NAMALWA (cell line): ENCODE results near the gene TM6SF1.
"Not testable (repeated sequence)": the region's sequence is repeated elsewhere in the genome, so short reads cannot be mapped to it uniquely, and the experiment has no call there.

Experiments used
- DNase-seq: peaks from one replicate; pipeline ENCODE4 v3.0.0-alpha.2; 2015; ENCODE audit warnings: low spot score

TM6SF1 gene

DNA sequence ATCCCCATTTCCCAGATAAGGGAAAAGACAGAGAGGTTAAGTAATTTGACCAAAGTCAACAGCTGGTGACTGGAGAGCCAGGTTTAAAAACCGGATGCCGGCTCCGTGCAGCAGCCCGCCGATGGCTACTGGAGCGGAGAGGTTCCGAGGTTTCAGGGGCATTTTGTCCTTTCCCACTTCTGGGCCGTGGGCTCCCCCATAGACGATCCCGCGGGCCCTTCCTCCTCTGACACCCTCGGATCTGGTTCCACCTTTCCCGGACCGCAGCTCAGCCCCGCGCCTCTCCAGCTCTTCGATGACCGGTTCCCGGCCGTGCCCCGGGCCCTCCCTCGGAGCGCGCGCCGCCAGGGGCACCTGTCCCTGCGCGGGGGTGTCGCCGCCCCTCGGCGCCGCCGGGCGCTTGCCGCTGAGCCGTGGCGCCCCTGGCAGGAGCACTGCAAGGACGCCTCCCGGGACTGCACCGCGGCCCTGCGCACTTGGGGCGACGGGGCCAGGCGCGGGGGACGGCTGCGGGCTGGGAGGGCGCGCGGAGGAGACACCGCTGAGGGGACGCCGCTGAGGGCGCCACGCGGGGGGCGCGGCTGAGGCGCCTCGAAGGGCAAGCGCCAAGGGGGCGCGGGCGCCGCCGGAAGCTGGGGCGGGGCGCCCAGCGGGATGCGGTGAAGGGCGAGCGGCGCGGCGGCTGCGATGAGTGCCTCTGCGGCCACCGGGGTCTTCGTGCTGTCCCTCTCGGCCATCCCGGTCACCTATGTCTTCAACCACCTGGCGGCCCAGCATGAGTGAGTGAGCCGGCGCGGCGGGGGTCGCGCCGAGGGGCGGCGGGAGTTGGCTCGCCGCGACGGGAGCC lies at the start of gene TM6SF1:
TSS of gene TM6SF1 (plus strand) at position 652 of the 847 bp plus-strand sequence. CDS start at position 688, 36 bp downstream.
- no peak for DNase-seq

GRCh38 chr15:83057696-83058376 lies 49.6 kb upstream of the TM6SF1 start:
- DNase-seq = no peak

DNA sequence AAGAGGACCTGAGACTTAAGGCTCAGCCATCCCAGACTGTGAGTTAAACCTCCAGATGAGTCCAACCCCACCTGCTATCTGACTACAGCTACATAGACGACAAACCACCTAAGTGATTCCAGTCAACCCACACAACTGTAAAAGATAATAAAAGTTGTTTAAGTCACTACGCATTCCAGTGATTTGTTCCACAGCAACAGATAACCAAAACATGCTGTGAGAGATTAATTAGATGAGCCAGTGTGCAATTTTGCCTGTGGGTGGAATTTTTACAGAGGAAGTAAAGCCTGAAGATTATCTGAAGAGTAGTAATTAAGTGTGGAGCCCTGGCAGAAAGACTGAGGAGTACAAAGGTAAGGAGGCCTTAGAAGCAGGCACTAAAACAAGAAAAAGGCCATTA lies 45.8 kb upstream of the TM6SF1 start:
- DNase-seq = no peak

DNA sequence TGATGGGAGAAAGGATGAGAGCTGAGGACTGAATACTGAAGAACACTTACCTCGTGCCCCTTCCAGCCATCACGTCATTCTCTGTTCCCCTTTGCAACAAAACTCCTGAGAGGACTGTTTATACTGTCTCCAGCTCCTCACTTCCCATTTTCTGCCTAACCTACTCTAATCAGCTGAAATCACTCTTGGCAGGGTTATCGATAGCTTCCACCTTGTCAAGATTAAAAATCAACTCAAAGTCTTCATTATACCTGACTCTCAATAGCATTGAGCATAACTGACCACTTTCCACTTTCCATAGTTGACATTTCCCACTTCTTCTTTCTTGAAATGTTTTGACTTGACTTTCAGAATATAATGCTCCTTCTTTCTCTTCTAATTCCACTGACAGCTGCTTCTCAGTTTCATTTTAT lies 44.7 kb upstream of the TM6SF1 start:
- no peak for DNase-seq

DNA sequence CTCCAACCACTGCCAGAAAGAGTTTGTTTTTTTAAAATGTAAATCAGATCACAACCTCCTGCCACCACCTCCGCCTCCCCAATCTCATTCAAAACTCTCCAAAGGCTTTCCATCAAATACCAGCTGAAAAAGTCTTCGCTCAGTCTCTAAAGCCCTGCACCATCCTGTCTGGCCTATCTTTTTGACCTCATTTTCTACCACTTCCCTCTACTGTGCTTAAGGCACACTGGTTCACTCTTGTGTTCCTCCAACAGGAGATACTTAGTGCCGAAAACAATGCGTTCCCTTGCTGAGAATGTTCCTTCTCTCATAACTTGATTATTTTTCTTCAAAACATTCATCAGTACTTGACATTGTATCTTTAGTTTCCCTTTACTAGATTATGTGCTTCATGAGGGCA lies 43.9 kb upstream of the TM6SF1 start:
- no peak for DNase-seq

DNA sequence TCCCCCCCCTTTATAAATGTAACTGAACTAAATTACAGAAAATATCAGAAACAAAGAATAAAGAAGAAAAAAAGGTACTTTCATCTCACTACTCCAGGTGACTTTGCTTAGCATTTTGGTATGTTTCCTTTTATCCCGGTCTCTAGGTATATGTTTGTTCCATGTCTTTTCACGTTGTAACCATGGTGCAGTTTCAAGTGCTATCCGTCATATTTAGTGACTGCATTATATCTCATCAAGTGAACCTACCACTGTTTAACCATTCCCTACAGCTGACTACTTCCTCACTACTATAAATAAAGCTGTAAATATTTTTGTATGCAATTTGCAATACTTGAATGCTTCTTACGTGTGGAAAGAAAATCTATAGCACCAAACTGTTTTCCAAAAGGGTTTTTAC lies 42.6 kb upstream of the TM6SF1 start:
- DNase-seq = peak; percentile 15

DNA sequence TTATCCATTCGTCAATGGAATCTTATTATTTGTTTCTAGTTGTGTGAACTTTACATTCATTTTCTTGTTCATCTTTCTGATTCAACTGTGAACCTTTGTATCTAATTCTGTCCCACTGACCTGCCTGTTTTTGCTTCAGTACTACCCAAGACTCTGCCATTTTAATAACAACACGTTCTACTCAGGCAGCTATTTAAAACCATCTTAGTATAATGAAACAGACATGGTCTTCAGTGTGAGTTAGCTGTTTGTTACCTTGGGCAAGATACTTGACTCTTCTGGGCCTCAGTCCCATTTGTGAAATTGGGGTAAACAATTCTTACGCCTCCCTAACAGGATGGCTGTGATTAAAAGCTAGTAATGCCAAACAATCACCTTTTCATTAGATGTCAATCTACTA lies 42.0 kb upstream of the TM6SF1 start:
- peak; percentile 31 for DNase-seq

DNA sequence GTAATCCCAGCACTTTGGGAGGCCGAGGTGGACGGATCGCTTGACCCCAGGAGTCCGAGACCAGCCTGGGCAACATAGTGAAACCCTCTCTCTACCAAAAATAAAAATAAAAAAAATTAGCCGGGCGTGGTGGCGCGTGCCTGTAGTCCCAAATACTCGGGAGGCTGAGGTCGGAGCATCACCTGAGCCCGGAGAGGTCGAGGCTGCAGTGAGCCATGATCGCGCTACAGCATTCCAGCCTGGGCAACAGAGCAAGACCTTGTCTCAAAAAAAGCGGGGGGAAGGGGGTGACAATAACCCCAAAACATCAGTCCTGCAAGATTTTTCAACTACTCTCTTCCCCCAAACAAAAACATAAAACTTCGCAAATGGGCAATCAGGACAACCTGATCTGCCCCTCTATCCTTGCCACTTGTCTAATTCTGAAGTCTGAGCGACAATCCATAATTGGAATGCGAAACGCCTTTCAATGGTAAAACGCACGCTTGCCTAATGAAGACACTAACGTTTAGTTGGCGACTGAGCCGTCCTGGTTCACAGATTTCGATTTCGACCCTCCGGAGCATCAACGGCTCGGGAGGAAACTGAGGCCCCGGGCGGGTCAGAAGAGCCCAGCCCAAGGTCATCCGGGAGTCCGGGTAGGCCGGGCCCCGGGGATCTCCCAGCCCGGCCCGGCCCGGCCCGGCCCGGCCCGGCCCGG lies 41.3 kb upstream of the TM6SF1 start:
- DNase-seq = peak; percentile 38

- peak; percentile 93 for DNase-seq
Measured at GRCh38 chr15:83066734-83067637, 40.5 kb upstream of the TM6SF1 start, which contains the start of gene BTBD1. Gene BTBD1 (minus strand): TSS chr15:83067252. CDS start chr15:83067151, 101 bp downstream.

DNA sequence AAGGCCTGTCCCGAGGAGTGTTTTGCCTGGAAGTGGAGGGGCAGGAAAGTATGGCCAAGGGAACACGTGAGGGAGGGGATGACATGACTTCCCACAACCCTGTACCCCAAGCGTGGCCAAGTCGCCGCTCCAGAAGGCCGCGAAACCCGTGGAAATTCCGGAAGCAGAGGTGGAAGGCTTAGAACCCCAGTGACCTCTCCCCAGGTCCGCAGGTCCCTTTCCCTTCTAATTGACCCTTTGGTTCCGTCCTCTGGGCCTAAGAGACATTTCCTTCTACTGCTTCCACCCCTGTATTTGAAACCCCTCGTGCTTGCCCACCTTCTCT lies 39.8 kb upstream of the TM6SF1 start:
- no peak for DNase-seq

- DNase-seq = peak; percentile 16
Measured at GRCh38 chr15:83068054-83068453, 39.4 kb upstream of the TM6SF1 start.

DNA sequence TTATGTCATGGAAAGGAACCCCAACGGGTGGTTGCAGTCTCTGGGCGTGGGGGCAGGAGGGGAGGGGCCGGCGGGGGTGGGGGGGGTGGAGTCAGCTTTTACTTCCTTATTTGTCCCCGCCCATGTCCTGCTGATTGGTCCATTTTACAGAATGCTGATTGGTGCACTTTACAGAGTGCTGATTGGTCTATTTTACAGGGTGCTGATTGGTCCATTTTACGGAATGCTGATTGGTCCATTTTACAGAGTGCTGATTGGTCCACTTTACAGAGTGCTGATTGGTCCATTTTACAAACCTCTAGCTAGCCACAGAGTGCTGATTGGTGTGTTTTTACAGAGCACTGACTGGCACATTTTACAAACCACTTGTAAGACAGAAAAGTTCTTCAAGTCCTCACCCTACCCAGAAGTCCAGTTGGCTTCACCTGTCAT lies 38.2 kb upstream of the TM6SF1 start:
- DNase-seq = peak; percentile 96

DNA sequence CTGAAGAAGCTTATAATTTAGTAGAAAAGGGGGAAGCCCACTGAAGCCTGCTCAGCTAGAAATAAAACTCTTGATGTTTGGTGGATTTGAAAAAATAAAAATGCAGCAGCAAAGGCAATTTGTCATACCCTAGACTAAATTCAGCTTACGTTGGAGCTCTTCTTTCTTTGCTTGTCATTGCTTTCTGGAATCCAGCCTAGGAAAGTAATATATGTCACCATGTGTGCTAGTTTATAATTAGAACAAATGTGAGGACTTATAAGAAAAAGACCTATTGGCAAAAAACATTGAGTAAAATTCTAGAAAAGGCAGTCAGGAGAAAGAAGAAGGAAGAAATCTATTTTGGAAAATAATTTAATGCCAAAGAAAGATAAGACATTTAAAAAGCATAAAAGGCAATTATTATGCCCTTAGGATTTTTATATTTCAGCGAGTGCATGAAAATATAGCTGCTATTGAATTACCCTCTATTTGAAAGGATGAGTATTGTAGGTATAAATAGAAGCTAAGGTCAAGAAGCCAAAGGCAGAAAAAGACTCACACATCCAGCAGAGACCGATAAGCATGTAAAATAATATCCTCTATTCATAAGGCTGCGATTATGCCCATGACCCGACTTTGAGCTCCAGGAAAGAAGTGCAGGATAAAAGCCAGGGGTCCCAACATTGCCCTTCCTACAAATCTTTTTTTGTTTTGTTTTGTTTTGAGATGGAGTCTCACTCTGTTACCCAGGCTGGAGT lies 29.8 kb upstream of the TM6SF1 start:
- no peak for DNase-seq

DNA sequence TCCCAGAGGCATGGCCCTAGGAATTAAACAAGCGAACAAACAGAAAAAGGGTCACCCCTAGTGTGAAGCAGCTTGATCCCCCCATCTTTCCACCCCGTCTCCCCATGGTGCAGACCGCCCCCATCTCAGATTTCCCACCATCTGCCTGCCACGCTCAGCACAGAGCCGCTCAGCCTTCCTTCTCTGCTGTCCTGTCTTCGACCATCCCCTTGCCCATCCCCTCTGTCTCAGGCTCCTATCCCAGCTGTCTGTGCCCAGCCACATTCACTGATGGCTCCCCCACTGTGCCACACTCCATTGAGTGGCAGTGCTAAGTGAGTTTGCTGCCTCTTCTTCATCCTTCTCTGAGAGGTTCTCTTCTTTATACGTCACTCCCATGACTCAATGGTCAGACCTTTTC lies 28.7 kb upstream of the TM6SF1 start:
- DNase-seq = no peak

DNA sequence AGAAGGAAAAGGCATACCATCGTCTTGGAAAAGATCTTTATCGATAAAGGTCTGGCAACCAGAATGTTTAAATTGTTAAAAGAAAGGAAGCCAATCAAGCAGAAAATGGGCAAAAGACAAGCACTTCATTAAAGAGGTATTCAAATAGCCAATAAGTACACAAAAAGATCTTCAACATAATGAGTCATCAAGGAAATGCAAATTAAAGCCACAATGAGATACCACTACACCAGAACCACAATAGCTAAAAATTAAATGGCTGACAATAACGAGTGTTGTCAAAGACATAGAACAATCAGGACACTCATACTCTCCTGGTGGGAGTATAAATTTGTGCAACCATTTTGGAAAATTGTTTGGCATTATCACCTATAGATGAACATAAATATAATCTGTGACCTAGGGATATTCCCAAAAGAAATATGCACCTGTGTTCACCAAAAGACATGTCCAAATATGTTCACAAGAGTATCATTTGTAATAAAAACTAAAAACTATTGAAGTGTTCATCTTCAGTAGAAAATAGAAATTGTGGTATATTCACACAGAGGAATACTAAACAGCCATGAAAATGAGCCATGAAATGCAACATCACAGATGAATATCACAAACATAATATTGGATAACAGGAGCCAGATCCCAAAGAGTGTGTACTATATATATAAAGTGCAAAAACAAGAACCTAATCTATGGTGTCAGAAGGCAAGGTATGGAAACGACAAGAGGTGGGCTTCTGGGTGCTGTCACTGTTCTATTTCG lies 26.0 kb upstream of the TM6SF1 start:
- no peak for DNase-seq

DNA sequence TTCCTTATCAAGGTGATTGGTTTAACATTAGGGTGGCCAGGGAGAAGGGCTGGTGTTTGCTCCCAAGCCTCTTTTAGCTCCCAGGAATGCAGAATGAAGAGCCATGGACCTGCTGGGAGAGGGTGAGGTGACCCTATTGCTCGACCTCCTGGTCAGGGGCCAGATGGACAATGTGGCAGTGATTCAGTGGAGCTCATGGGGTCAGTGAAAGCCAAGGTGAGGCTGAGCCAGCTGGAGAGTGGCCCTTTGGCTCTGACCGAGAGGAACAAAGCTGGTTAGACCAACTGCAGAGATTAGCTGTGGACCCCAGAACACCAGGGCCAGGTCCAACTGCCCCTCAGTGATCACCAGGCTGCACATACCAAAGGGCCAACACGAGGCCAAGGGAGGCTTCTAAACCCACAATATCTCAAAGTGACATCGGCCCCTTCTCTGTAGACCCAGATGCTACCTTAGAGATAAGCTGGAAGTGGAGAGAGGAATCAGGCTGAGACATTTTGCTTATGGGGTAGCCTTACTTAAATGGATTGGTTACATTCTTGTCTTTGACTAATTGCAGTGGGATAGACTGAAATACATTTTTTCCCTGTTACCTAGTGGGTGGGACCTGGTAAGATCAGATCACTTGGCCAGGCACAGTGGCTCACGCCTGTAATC lies 24.6 kb upstream of the TM6SF1 start:
- DNase-seq = no peak

GRCh38 chr15:83085461-83085860 lies 22.0 kb upstream of the TM6SF1 start:
- DNase-seq = not testable (repeated sequence)

- not testable (repeated sequence) for DNase-seq
Measured at GRCh38 chr15:83085864-83086552, 21.4 kb upstream of the TM6SF1 start.

GRCh38 chr15:83087576-83087975 lies 19.9 kb upstream of the TM6SF1 start:
- DNase-seq = no peak
